H9 (cell line): ENCODE measurements around the gene MFSD11. TPM values are rescaled to one million over a fixed set of nuclear protein-coding genes. Genes with fewer than 3 reads are reported as not detected.

Experiments
- DNase-seq: peaks from one replicate; pipeline ENCODE4 v3.0.0-alpha.2; 2017
- H2AFZ ChIP-seq: one replicate; pipeline ENCODE4 v1.6.1; 2013; ENCODE audit warnings: mild to moderate bottlenecking, low read length, control low read depth, moderate library complexity
- H2AK5ac ChIP-seq: 2 replicates; pipeline ENCODE4 v1.6.1; 2013; ENCODE audit warnings: low read length, control low read depth, mixed read lengths; ENCODE audit not compliant: insufficient read length
- H2BK120ac ChIP-seq: one replicate; pipeline ENCODE4 v1.6.1; 2013; ENCODE audit warnings: low read depth, mild to moderate bottlenecking, low read length, control low read depth, inconsistent platforms; ENCODE audit not compliant: poor library complexity, severe bottlenecking
- H2BK12ac ChIP-seq: 2 replicates; pipeline ENCODE4 v1.6.1; 2013; ENCODE audit warnings: low read length, control low read depth, mixed read lengths, low read depth; ENCODE audit not compliant: insufficient read length
- H2BK15ac ChIP-seq: 2 replicates; pipeline ENCODE4 v1.6.1; 2013; ENCODE audit warnings: low read depth, low read length, control low read depth
- H2BK20ac ChIP-seq: one replicate; pipeline ENCODE4 v1.6.1; 2013; ENCODE audit warnings: low read depth, mild to moderate bottlenecking, low read length, control low read depth, inconsistent platforms; ENCODE audit not compliant: poor library complexity, severe bottlenecking
- H2BK5ac ChIP-seq: 2 replicates; pipeline ENCODE4 v1.6.1; 2013; ENCODE audit warnings: low read length, control low read depth, mixed read lengths; ENCODE audit not compliant: insufficient read length
- H3K14ac ChIP-seq: 2 replicates; pipeline ENCODE4 v1.6.1; 2013; ENCODE audit warnings: low read length, control low read depth; ENCODE audit not compliant: insufficient read depth
- H3K18ac ChIP-seq: 2 replicates; pipeline ENCODE4 v1.6.1; 2013; ENCODE audit warnings: low read depth, mild to moderate bottlenecking, mixed read lengths, low read length, control low read depth; ENCODE audit not compliant: insufficient read length
- H3K23ac ChIP-seq: 2 replicates; pipeline ENCODE4 v1.6.1; 2013; ENCODE audit warnings: low read length, control low read depth, mixed read lengths, low read depth; ENCODE audit not compliant: insufficient read length
- H3K23me2 ChIP-seq: 2 replicates; pipeline ENCODE4 v1.6.1; 2013; ENCODE audit warnings: low read depth, mild to moderate bottlenecking, mixed read lengths, low read length, control low read depth; ENCODE audit not compliant: insufficient read length, poor library complexity, severe bottlenecking
- H3K27ac ChIP-seq: 2 replicates; pipeline ENCODE4 v1.5.1; 2013; ENCODE audit warnings: low read length, control low read depth, mixed read lengths, low read depth; ENCODE audit not compliant: insufficient read length
- H3K27me3 ChIP-seq: 2 replicates; pipeline ENCODE4 v1.6.1; 2013; ENCODE audit warnings: low read length, control low read depth, inconsistent platforms; ENCODE audit not compliant: insufficient read depth
- H3K4ac ChIP-seq: 2 replicates; pipeline ENCODE4 v1.6.1; 2013; ENCODE audit warnings: low read depth, mild to moderate bottlenecking, control low read depth, inconsistent platforms, low read length, moderate library complexity
- H3K4me1 ChIP-seq: 2 replicates; pipeline ENCODE4 v1.6.1; 2013; ENCODE audit warnings: low read length, control low read depth, inconsistent platforms; ENCODE audit not compliant: insufficient read depth
- H3K4me2 ChIP-seq: 2 replicates; pipeline ENCODE4 v1.6.1; 2013; ENCODE audit warnings: low read length, control low read depth, mixed read lengths; ENCODE audit not compliant: insufficient read length, insufficient read depth
- H3K56ac ChIP-seq: 2 replicates; pipeline ENCODE4 v1.6.1; 2013; ENCODE audit warnings: low read depth, mild to moderate bottlenecking, mixed read lengths, low read length, control low read depth; ENCODE audit not compliant: insufficient read length
- H3K79me1 ChIP-seq: 2 replicates; pipeline ENCODE4 v1.6.1; 2013; ENCODE audit warnings: low read depth, mild to moderate bottlenecking, moderate library complexity, low read length, control low read depth, inconsistent platforms; ENCODE audit not compliant: insufficient read depth, poor library complexity, severe bottlenecking
- H3K79me2 ChIP-seq: 2 replicates; pipeline ENCODE4 v1.6.1; 2013; ENCODE audit warnings: low read length, control low read depth, inconsistent platforms; ENCODE audit not compliant: insufficient read depth
- H3K9ac ChIP-seq: 2 replicates; pipeline ENCODE4 v1.6.1; 2013; ENCODE audit warnings: low read length, control low read depth, mixed read lengths; ENCODE audit not compliant: insufficient read length; ENCODE audit errors: extremely low read depth
- H3K9me3 ChIP-seq: one replicate; pipeline ENCODE4 v1.6.1; 2013; ENCODE audit warnings: low read depth, low read length, inconsistent platforms; ENCODE audit not compliant: control insufficient read depth
- H3T11ph ChIP-seq: one replicate; pipeline ENCODE4 v1.6.1; 2013; ENCODE audit warnings: mild to moderate bottlenecking, low read length, control low read depth, inconsistent platforms
- H4K20me1 ChIP-seq: one replicate; pipeline ENCODE4 v1.6.1; 2013; ENCODE audit not compliant: control insufficient read depth, insufficient read length, insufficient read depth
- H4K5ac ChIP-seq: 2 replicates; pipeline ENCODE4 v1.6.1; 2013; ENCODE audit warnings: low read depth, mild to moderate bottlenecking, mixed read lengths, low read length, control low read depth; ENCODE audit not compliant: insufficient read length
- H4K8ac ChIP-seq: replicated peaks from 2 replicates; pipeline ENCODE4 v1.6.1; 2013; ENCODE audit warnings: low read length, control low read depth, mixed read lengths, low read depth; ENCODE audit not compliant: insufficient read length
- H4K91ac ChIP-seq: 2 replicates; pipeline ENCODE4 v1.6.1; 2013; ENCODE audit warnings: low read depth, mild to moderate bottlenecking, moderate library complexity, mixed read lengths, low read length, control low read depth; ENCODE audit not compliant: insufficient read length
- H3K27ac Mint-ChIP-seq, 3 experiments: 2 replicates in 2 of 3; 3 replicates in 1 of 3; pipeline ENCODE4 v1.8.0; 2020 to 2021; ENCODE audit warnings: mixed read lengths in 3 of 3, mild to moderate bottlenecking in 1 of 3, moderate library complexity in 1 of 3
- H3K27me3 Mint-ChIP-seq: 2 replicates; pipeline ENCODE4 v1.8.0; 2021; ENCODE audit warnings: low read depth, mild to moderate bottlenecking, moderate library complexity, mixed read lengths
- H3K36me3 Mint-ChIP-seq, 3 experiments: 2 replicates in 2 of 3; 3 replicates in 1 of 3; pipeline ENCODE4 v1.8.0; 2020 to 2021; ENCODE audit warnings: low read depth in 3 of 3, mixed read lengths in 3 of 3; ENCODE audit not compliant: insufficient read depth in 1 of 3
- H3K4me1 Mint-ChIP-seq, 2 experiments: 2 replicates each; pipeline ENCODE4 v1.8.0; 2020; ENCODE audit warnings: mixed read lengths in 2 of 2
- H3K4me3 Mint-ChIP-seq, 2 experiments: 2 replicates in 1 of 2; 3 replicates in 1 of 2; pipeline ENCODE4 v1.8.0; 2020 to 2021; ENCODE audit warnings: mild to moderate bottlenecking in 2 of 2, mixed read lengths in 2 of 2, moderate library complexity in 1 of 2
- H3K9me3 Mint-ChIP-seq, 2 experiments: 2 replicates in 1 of 2; 3 replicates in 1 of 2; pipeline ENCODE4 v1.8.0; 2020; ENCODE audit warnings: mild to moderate bottlenecking in 2 of 2, mixed read lengths in 2 of 2, moderate library complexity in 1 of 2
- WGBS: extraction: QIAGEN DNeasy Blood & Tissue Kit; methylation state at CpG from one replicate; pipeline ENCODE4 v1.1.7; 2013; ENCODE audit warnings: missing lambda C conversion rate, low lambda C conversion rate, mixed read lengths; ENCODE audit not compliant: insufficient read length; ENCODE audit errors: extremely low coverage; 5-methylcytosine and 5-hydroxymethylcytosine counted together
- total RNA-seq: library from RNA; stranded (reverse); gene quantifications from 2 replicates; pipeline ENCODE4 v1.2.1, GENCODE V29; 2021
- TF ChIP-seq, protein P1 (sequence below): fragments of 200-600 bp; sonication (generic); conservative IDR thresholded peaks from 3 replicates; pipeline ENCODE4 v1.8.0; 2021; ENCODE audit warnings: antibody characterized with exemption, mild to moderate bottlenecking

MFSD11 gene
- total RNA-seq, 1 experiment from 2014 or later: 19.9 TPM

DNA sequence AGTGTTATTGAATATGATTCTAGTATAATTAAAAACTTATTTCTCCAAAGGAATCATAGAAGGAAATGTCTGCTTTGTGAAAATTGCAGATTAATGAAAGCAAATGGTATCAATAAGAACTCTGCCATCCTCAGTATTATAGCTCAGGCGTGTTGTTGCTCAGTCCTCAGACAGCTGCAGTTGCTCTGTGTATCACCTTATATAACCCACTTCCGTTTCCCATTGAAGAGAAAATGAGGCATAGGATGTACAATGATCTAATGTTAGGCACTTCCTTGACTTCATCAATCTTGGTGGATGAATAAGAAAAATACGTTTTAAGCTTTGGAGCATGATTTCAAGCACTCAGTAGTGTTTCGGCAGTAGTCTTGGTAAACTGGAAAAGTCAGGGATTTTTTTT lies 14.1 kb downstream of the MFSD11 start:
- H3K23me2 ChIP-seq: no peaks in the 10 kb centered on the region
- Mint-ChIP-seq H3K27me3 (no peaks in the 10 kb centered on the region), H3K4me1 (no peaks in the 10 kb centered on the region), H3K36me3 (peaks cover 6 to 33% (median 10%) of the 10 kb centered on the region in 3 experiments), H3K9me3 (no peaks in the 10 kb centered on the region; a peak in 1 of 5 replicates), H3K4me3 (no peak overlapping the region), H3K27ac (no peak overlapping the region)
- WGBS: no CpG with 5 or more reads among the region's 4 CpGs
- no peak overlapping the region for H3K27ac ChIP-seq
- TF ChIP-seq, protein P1, sequence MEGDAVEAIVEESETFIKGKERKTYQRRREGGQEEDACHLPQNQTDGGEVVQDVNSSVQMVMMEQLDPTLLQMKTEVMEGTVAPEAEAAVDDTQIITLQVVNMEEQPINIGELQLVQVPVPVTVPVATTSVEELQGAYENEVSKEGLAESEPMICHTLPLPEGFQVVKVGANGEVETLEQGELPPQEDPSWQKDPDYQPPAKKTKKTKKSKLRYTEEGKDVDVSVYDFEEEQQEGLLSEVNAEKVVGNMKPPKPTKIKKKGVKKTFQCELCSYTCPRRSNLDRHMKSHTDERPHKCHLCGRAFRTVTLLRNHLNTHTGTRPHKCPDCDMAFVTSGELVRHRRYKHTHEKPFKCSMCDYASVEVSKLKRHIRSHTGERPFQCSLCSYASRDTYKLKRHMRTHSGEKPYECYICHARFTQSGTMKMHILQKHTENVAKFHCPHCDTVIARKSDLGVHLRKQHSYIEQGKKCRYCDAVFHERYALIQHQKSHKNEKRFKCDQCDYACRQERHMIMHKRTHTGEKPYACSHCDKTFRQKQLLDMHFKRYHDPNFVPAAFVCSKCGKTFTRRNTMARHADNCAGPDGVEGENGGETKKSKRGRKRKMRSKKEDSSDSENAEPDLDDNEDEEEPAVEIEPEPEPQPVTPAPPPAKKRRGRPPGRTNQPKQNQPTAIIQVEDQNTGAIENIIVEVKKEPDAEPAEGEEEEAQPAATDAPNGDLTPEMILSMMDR: no peak
- H3K27me3 ChIP-seq: no peaks in the 10 kb centered on the region
- H2BK20ac ChIP-seq: no peak overlapping the region
- H2AK5ac ChIP-seq: no peak overlapping the region
- no peak overlapping the region for H3K9ac ChIP-seq
- H2BK12ac ChIP-seq: no peak overlapping the region
- H4K20me1 ChIP-seq: no peaks in the 10 kb centered on the region
- H3K23ac ChIP-seq: no peak overlapping the region
- H4K5ac ChIP-seq: no peak overlapping the region
- no peak overlapping the region for H2AFZ ChIP-seq
- no peaks in the 10 kb centered on the region for H3K4me1 ChIP-seq
- no peaks in the 10 kb centered on the region for H3K9me3 ChIP-seq
- H3K79me1 ChIP-seq: no peaks in the 10 kb centered on the region
- no peak overlapping the region for H4K8ac ChIP-seq
- H2BK15ac ChIP-seq: no peak overlapping the region
- no peak overlapping the region for H2BK120ac ChIP-seq
- no peak overlapping the region for H3K4ac ChIP-seq
- no peak overlapping the region for H3K56ac ChIP-seq
- no peak overlapping the region for H3K18ac ChIP-seq
- H3K4me2 ChIP-seq: no peak overlapping the region
- no peaks in the 10 kb centered on the region for H3K79me2 ChIP-seq
- H3T11ph ChIP-seq: no peak overlapping the region
- DNase-seq: no peak
- H2BK5ac ChIP-seq: no peak overlapping the region
- H3K14ac ChIP-seq: no peak overlapping the region
- H4K91ac ChIP-seq: no peak overlapping the region
